Thoracic aorta (tissue), 2 donors: Measurements from ENCODE around the gene PITPNC1. TPM values are rescaled to one million over a fixed set of nuclear protein-coding genes. Genes with fewer than 3 reads are reported as not detected.
"Not testable (repeated sequence)": the region's sequence is repeated elsewhere in the genome, so short reads cannot be mapped to it uniquely, and the experiment has no call there.

Experiments used
- ATAC-seq: fragments of 150-250 bp; one replicate; pipeline ENCODE4 v1.8.0; 2017; ENCODE audit warnings: low read depth; ENCODE audit not compliant: insufficient number of reproducible peaks, low FRiP score
- DNase-seq: peaks from one replicate; pipeline ENCODE4 v3.0.0-alpha.2; 2020; ENCODE audit warnings: low spot score
- H3K27ac ChIP-seq, 2 donors: fragments of 200-600 bp; sonication (generic); 1 replicate in 1 of 2; 2 replicates in 1 of 2; pipeline ENCODE4 v1.5.1; 2016; ENCODE audit warnings: mild to moderate bottlenecking in 2 of 2, moderate library complexity in 2 of 2
- H3K27me3 ChIP-seq: fragments of 200-600 bp; sonication (generic); replicated peaks from 2 replicates; pipeline ENCODE4 v1.6.0; 2016; ENCODE audit warnings: mild to moderate bottlenecking; ENCODE audit not compliant: insufficient read depth
- H3K36me3 ChIP-seq: fragments of 200-600 bp; sonication (generic); one replicate; pipeline ENCODE4 v1.5.1; 2016
- H3K4me1 ChIP-seq, 2 donors: fragments of 200-600 bp; sonication (generic); 1 replicate in 1 of 2; 2 replicates in 1 of 2; pipeline versions ENCODE4 v1.5.1 to v1.6.0; 2016; ENCODE audit warnings: low read depth in 2 of 2, mild to moderate bottlenecking in 1 of 2; ENCODE audit not compliant: control insufficient read depth in 1 of 2
- H3K4me3 ChIP-seq: fragments of 200-600 bp; sonication (generic); 2 replicates; pipeline ENCODE4 v1.5.1; 2016; ENCODE audit warnings: mild to moderate bottlenecking
- H3K9me3 ChIP-seq: fragments of 200-600 bp; sonication (generic); 2 replicates; pipeline ENCODE4 v1.5.1; 2016
- CTCF ChIP-seq: fragments of 200-600 bp; sonication (generic); IDR thresholded peaks from one replicate; pipeline ENCODE4 v1.5.1; 2019; ENCODE audit warnings: antibody characterized with exemption
- total RNA-seq, 2 donors: library from RNA; depleted of rRNA; stranded (reverse); fragments of >200 nt; gene quantifications; one replicate each; pipeline versions ENCODE4 v1.1.0 to v1.2.3, GENCODE V29; 2016

PITPNC1 gene
- total RNA-seq, 2 donors from 2014 or later: 8.4 to 28.8 TPM

GRCh38 chr17:67469208-67469980, 92.3 kb downstream of the PITPNC1 start:
- Histone ChIP-seq H3K27ac (no peak overlapping the region), H3K4me3 (no peak overlapping the region), H3K27me3 (no peaks in the 10 kb centered on the region), H3K4me1 (peaks cover 0 to 4% of the 10 kb centered on the region in 2 donors), H3K36me3 (no peaks in the 10 kb centered on the region), H3K9me3 (no peaks in the 10 kb centered on the region)
- ATAC-seq (no peak), DNase-seq (no peak)
- no peak for TF ChIP-seq CTCF

- Histone ChIP-seq H3K27ac (no peak overlapping the region), H3K9me3 (no peaks in the 10 kb centered on the region)
- no peak for ATAC-seq
Measured at GRCh38 chr17:67470163-67470562, 93.1 kb downstream of the PITPNC1 start.

DNA sequence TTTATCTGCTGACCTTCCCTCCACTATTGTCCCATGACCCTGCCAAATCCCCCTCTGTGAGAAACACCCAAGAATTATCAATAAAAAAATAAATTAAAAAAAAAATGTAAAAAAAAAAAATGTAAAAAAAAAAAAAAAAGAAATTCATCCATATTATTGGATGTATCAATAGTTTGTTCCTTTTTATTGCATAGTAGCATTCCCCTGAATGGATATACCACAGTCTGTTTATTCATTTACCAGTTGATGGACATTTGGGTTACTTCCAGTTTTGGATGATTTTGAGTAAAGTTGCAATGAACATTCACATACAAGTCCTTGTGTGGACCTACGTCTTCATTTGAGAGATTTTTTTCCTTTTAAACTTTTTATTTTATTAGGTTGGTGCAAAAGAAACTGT, 94.0 kb downstream of the PITPNC1 start:
- no peak for DNase-seq
- no peak for TF ChIP-seq CTCF
- no peak overlapping the region for H3K4me3 ChIP-seq
- ATAC-seq: no peak
- H3K4me1 ChIP-seq: peaks cover 7 to 12% of the 10 kb centered on the region in 2 donors
- no peaks in the 10 kb centered on the region for H3K9me3 ChIP-seq
- no peaks in the 10 kb centered on the region for H3K27me3 ChIP-seq
- H3K27ac ChIP-seq: no peak overlapping the region
- no peaks in the 10 kb centered on the region for H3K36me3 ChIP-seq

More at GRCh38 chr17:67470163-67470562, 93.1 kb downstream of the PITPNC1 start:
- no peak for DNase-seq
- Histone ChIP-seq H3K4me3 (no peak overlapping the region), H3K4me1 (peaks cover 6 to 7% of the 10 kb centered on the region in 2 donors), H3K36me3 (no peaks in the 10 kb centered on the region), H3K27me3 (no peaks in the 10 kb centered on the region)
- no peak for TF ChIP-seq CTCF

- H3K4me3 ChIP-seq, H3K27me3 ChIP-seq, H3K9me3 ChIP-seq, DNase-seq, ATAC-seq, H3K36me3 ChIP-seq, H3K27ac ChIP-seq: not testable (repeated sequence)
- peaks cover 7 to 12% of the 10 kb centered on the region in 2 donors for H3K4me1 ChIP-seq
Measured at GRCh38 chr17:67472606-67473005, 95.5 kb downstream of the PITPNC1 start.

GRCh38 chr17:67474081-67474661, 97.1 kb downstream of the PITPNC1 start:
- Histone ChIP-seq H3K27ac (no peak overlapping the region), H3K9me3 (no peaks in the 10 kb centered on the region), H3K4me3 (no peak overlapping the region), H3K27me3 (no peaks in the 10 kb centered on the region), H3K36me3 (no peaks in the 10 kb centered on the region), H3K4me1 (peaks cover 7 to 12% of the 10 kb centered on the region in 2 donors)
- ATAC-seq: no peak
- no peak for TF ChIP-seq CTCF
- no peak for DNase-seq
